K562 (cell line): Measurements from ENCODE around the gene NRP1. TPM values are rescaled to one million over a fixed set of nuclear protein-coding genes. Genes with fewer than 3 reads are reported as not detected.

Experiments used
- ATAC-seq: fragments of 200-7000 bp; cut with Tn5 transposase; 3 replicates; pipeline ENCODE4 v1.9.1; 2020; ENCODE audit warnings: moderate library complexity
- BruUV-seq: library from RNA; stranded (reverse); fragments of 400-500 nt; replicated peaks from 2 replicates; lab custom pipeline; 2021; lab: Mats Ljungman, UMichigan
- CTCF ChIA-PET: fragments of 300-600 bp; formaldehyde crosslinking; extraction: SDS; loops from one replicate; lab custom pipeline; 2021; ENCODE audit warnings: low intra/inter-chr PET ratio; lab: Yijun Ruan, JAX
- POLR2A ChIA-PET: fragments of 300-600, 350-650 bp; sonication (Branson Sonifier 250); formaldehyde crosslinking; extraction: SDS; loops from one replicate; lab custom pipeline; 2021; ENCODE audit warnings: antibody characterized with exemption, inconsistent platforms; lab: Yijun Ruan, JAX
- DNase-seq, 4 experiments: peaks; one replicate each; pipeline versions ENCODE4 v3.0.0 to v3.0.0-alpha.2; 2011 to 2018; ENCODE audit warnings: low spot score in 3 of 4, mixed read lengths in 3 of 4; ENCODE audit errors: extremely low read depth in 1 of 4
- FAIRE-seq: peaks from 2 replicates; lab custom pipeline; 2011; peaks lifted over from hg19 to GRCh38; lab: Jason Lieb, UNC
- H2AFZ ChIP-seq: 2 replicates; pipeline ENCODE4 v1.6.0; 2011; ENCODE audit warnings: low read depth, low read length, control low read depth, inconsistent platforms
- H3K27ac ChIP-seq: fragments of 200-600 bp; 3 replicates; pipeline ENCODE4 v1.8.0; 2011; ENCODE audit warnings: low read depth, mild to moderate bottlenecking, control low read depth, inconsistent platforms, low read length, moderate library complexity, mixed read lengths; ENCODE audit errors: extremely low read depth
- H3K27me3 ChIP-seq, 2 experiments: fragments of 300-600 bp in 1 of 2; 2 replicates in 1 of 2; 3 replicates in 1 of 2; pipeline versions ENCODE4 v1.6.0 to v1.8.0; 2011; ENCODE audit warnings: inconsistent platforms in 2 of 2, low read length in 2 of 2, mild to moderate bottlenecking in 1 of 2, mixed read lengths in 1 of 2, moderate library complexity in 1 of 2; ENCODE audit not compliant: control insufficient read depth in 2 of 2, insufficient read depth in 2 of 2
- H3K36me3 ChIP-seq: fragments of 300-600 bp; 3 replicates; pipeline ENCODE4 v1.8.0; 2011; ENCODE audit warnings: mild to moderate bottlenecking, low read length, inconsistent platforms; ENCODE audit not compliant: control insufficient read depth, insufficient read depth
- H3K4me1 ChIP-seq, 2 experiments: fragments of 200-600 bp in 1 of 2; replicated peaks in 1 of 2; 2 replicates in 1 of 2; 3 replicates in 1 of 2; pipeline versions ENCODE4 v1.5.1 to v1.8.0; 2011; ENCODE audit warnings: inconsistent platforms in 2 of 2, low read length in 2 of 2, mild to moderate bottlenecking in 1 of 2, mixed read lengths in 1 of 2, moderate library complexity in 1 of 2; ENCODE audit not compliant: control insufficient read depth in 2 of 2, insufficient read depth in 2 of 2
- H3K4me2 ChIP-seq: 2 replicates; pipeline ENCODE4 v1.6.1; 2011; ENCODE audit warnings: low read length, control low read depth, inconsistent platforms, mixed read lengths; ENCODE audit not compliant: insufficient read depth
- H3K4me3 ChIP-seq: fragments of 200-600 bp; sonication (generic), shearing (Covaris generic); 2 replicates; pipeline ENCODE4 v1.5.1; 2016; ENCODE audit warnings: control low read depth, inconsistent platforms
- H3K79me2 ChIP-seq: fragments of 200-600 bp; 3 replicates; pipeline ENCODE4 v1.8.0; 2011; ENCODE audit warnings: low read length, inconsistent platforms; ENCODE audit not compliant: control insufficient read depth, insufficient read depth
- H3K9ac ChIP-seq, 2 experiments: 2 replicates each; pipeline versions ENCODE4 v1.6.0 to v1.6.1; 2011; ENCODE audit warnings: low read depth in 2 of 2, low read length in 2 of 2, control low read depth in 1 of 2, inconsistent platforms in 1 of 2, mild to moderate bottlenecking in 1 of 2, mixed read lengths in 1 of 2; ENCODE audit not compliant: insufficient read depth in 1 of 2
- H3K9me1 ChIP-seq: one replicate; pipeline ENCODE4 v1.6.0; 2011; ENCODE audit warnings: inconsistent platforms, mild to moderate bottlenecking, low read length, moderate library complexity; ENCODE audit not compliant: control insufficient read depth, insufficient read depth
- H3K9me3 ChIP-seq: replicated peaks from 2 replicates; pipeline ENCODE4 v1.5.1; 2011; ENCODE audit warnings: low read depth, low read length, inconsistent platforms; ENCODE audit not compliant: control insufficient read depth, insufficient read depth
- H4K20me1 ChIP-seq: replicated peaks from 2 replicates; pipeline ENCODE4 v1.6.1; 2011; ENCODE audit warnings: low read length, inconsistent platforms, mixed read lengths; ENCODE audit not compliant: control insufficient read depth, insufficient read depth
- BRF1 ChIP-seq: IDR thresholded peaks from 3 replicates; pipeline ENCODE4 v1.6.1; 2011; ENCODE audit warnings: borderline replicate concordance, mild to moderate bottlenecking; ENCODE audit not compliant: insufficient read length; ENCODE audit errors: extremely low read depth
- CAMTA2 ChIP-seq: fragments of 250-450 bp; sonication (Bioruptor Pico); conservative IDR thresholded peaks from 2 replicates; pipeline ENCODE4 v1.5.1; 2022
- CBFA2T3 ChIP-seq: fragments of 450-650 bp; IDR thresholded peaks from 2 replicates; pipeline ENCODE4 v1.6.1; 2017
- CBX8 ChIP-seq: fragments of 200-600 bp; sonication (generic); IDR thresholded peaks from 2 replicates; pipeline ENCODE4 v1.6.1; 2012; ENCODE audit warnings: borderline replicate concordance, mixed run types, low read depth, mild to moderate bottlenecking, moderate library complexity, mixed read lengths, low read length, control low read depth, inconsistent platforms; ENCODE audit not compliant: poor library complexity, severe bottlenecking; ENCODE audit errors: extremely low read depth
- KLF1 ChIP-seq: fragments of 450-650 bp; IDR thresholded peaks from 2 replicates; pipeline ENCODE4 v1.6.1; 2016; ENCODE audit warnings: missing genetic modification characterization, missing compliant biosample characterization
- MCM2 ChIP-seq: fragments of 450-650 bp; IDR thresholded peaks from 2 replicates; pipeline ENCODE4 v1.6.1; 2017; ENCODE audit warnings: low read depth, mild to moderate bottlenecking
- MYC ChIP-seq, 2 experiments: fragments of 250-450 bp in 1 of 2; sonication (Bioruptor Pico) in 1 of 2; IDR thresholded peaks; 2 replicates each; pipeline versions ENCODE4 v1.5.1 to v1.6.1; 2012 to 2021; ENCODE audit warnings: low read depth in 2 of 2, borderline replicate concordance in 1 of 2, improper control_type of control experiment in 1 of 2, low read length in 1 of 2, mild to moderate bottlenecking in 1 of 2, moderate library complexity in 1 of 2
- NFE2L1 ChIP-seq: fragments of 450-650 bp; IDR thresholded peaks from 2 replicates; pipeline ENCODE4 v1.6.1; 2016; ENCODE audit warnings: missing genetic modification characterization, low read depth, mild to moderate bottlenecking, missing compliant biosample characterization, moderate library complexity, borderline replicate concordance
- NR2C2 ChIP-seq, 2 experiments: fragments of 200-800 bp in 1 of 2; sonication (Bioruptor generic) in 1 of 2; sonication (generic) in 1 of 2; formaldehyde crosslinking in 1 of 2; IDR thresholded peaks; 2 replicates each; pipeline versions ENCODE4 v1.6.1 to v1.8.0; 2016 to 2022; ENCODE audit warnings: mild to moderate bottlenecking in 1 of 2, missing compliant biosample characterization in 1 of 2, missing genetic modification characterization in 1 of 2, missing genetic modification reagents in 1 of 2
- RFX7 ChIP-seq: fragments of 250-450 bp; sonication (Bioruptor Pico); IDR thresholded peaks from 2 replicates; pipeline ENCODE4 v1.5.1; 2021; ENCODE audit warnings: mild to moderate bottlenecking
- WGBS: fragments of 100-300 bp; shearing (Covaris generic); methylation state at CpG from one replicate; pipeline ENCODE4 v1.1.6; 2016; ENCODE audit warnings: low coverage, mixed read lengths; ENCODE audit not compliant: insufficient coverage; ENCODE audit errors: missing lambda C conversion rate; 5-methylcytosine and 5-hydroxymethylcytosine counted together
- in situ Hi-C: fragments of 300-500 bp; cut with MboI; formaldehyde crosslinking; loops from 4 replicates; pipeline ENCODE4 v1.15.0; 2018; ENCODE audit warnings: inconsistent platforms, mixed read lengths
- intact Hi-C: fragments of 100-400 bp; cut with micrococcal nuclease; formaldehyde crosslinking; loops from 2 replicates; pipeline ENCODE4 v1.14.2; 2022
- polyA plus RNA-seq, 8 experiments: library from polyadenylated mRNA; depleted of rRNA in 4 of 8; stranded (reverse) in 5 of 8; unstranded in 3 of 8; fragments of >200 nt; fragmentation: Nextera tagmentation in 2 of 8; fragmentation: Illumina TruSeq in 1 of 8; extraction: Ambion mirVana in 2 of 8; extraction: Trizol in 1 of 8; gene quantifications; 2 replicates each; pipeline versions ENCODE4 v1.2.1 to v1.2.3, GENCODE V29; 2011 to 2014; ENCODE audit warnings: inconsistent platforms in 1 of 8, missing spikeins in 1 of 8
- total RNA-seq, 7 experiments: library from RNA; depleted of rRNA in 6 of 7; stranded (reverse); fragments of >200 nt in 6 of 7; fragmentation: Illumina TruSeq in 2 of 7; extraction: Trizol in 2 of 7; gene quantifications; 2 replicates each; pipeline versions ENCODE4 v1.2.1 to v1.2.3, GENCODE V29; 2011 to 2021; ENCODE audit warnings: low replicate concordance in 1 of 7
- TF ChIP-seq, protein P1 (sequence below): fragments of 450-650 bp; IDR thresholded peaks from 2 replicates; pipeline ENCODE4 v1.6.1; 2014; ENCODE audit warnings: low read depth, mild to moderate bottlenecking, moderate library complexity, borderline replicate concordance
- TF ChIP-seq, protein P2 (sequence below): fragments of 250-450 bp; sonication (Bioruptor Pico); IDR thresholded peaks from 2 replicates; pipeline ENCODE4 v1.5.0; 2021; ENCODE audit warnings: mild to moderate bottlenecking, moderate library complexity

NRP1 gene
- total and polyA plus RNA-seq, 9 of the 15 experiments (the other 6 are each of a cell fraction or from before 2014, with no cell fraction given), result 0.01 to 0.38 (median 0.04) TPM; not detected in 5

DNA sequence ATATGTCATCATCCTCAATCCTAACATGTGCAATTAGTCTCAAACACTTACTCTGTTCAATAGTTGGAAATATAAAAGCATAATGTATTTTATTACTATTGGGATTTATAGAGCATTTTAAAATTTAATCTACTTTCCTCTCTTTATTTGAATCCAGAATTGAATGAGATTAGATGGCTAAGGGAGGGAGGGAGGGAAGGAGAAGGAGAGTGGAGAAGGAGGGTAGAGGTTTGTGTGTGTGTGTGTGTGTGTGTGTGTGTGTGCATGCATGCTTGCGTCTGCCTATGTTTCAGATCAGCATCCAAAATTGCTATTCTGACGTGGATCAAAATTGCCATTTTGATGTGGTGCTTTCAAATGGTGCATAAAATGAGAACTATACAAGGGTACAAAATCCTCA lies 90.8 kb downstream of the NRP1 start:
- Histone ChIP-seq H3K79me2 (no peaks in the 10 kb centered on the region), H3K9ac (no peak overlapping the region), H3K9me1 (no peaks in the 10 kb centered on the region), H3K27ac (no peak overlapping the region), H3K4me3 (no peak overlapping the region), H3K36me3 (no peaks in the 10 kb centered on the region), H3K4me1 (no peaks in the 10 kb centered on the region), H3K9me3 (no peaks in the 10 kb centered on the region), H2AFZ (no peak overlapping the region), H4K20me1 (no peaks in the 10 kb centered on the region), H3K27me3 (no peaks in the 10 kb centered on the region), H3K4me2 (no peak overlapping the region)
- POLR2A ChIA-PET, result interaction anchor here (0.8 kb wide), 1 partner anchor 460 kb away, joined by 3 read pairs; no protein-coding TSS in a partner anchor
- BruUV-seq, result no TSS peak
- CTCF ChIA-PET, result no interaction called here
- FAIRE-seq (no peak), ATAC-seq (no peak), DNase-seq (no peak)
- intact Hi-C loops, result no loop called here
- in situ Hi-C loops, result no loop called here
- WGBS, result 0% methylated on average over 1 of the region's 2 CpGs
- TF ChIP-seq, protein P1, sequence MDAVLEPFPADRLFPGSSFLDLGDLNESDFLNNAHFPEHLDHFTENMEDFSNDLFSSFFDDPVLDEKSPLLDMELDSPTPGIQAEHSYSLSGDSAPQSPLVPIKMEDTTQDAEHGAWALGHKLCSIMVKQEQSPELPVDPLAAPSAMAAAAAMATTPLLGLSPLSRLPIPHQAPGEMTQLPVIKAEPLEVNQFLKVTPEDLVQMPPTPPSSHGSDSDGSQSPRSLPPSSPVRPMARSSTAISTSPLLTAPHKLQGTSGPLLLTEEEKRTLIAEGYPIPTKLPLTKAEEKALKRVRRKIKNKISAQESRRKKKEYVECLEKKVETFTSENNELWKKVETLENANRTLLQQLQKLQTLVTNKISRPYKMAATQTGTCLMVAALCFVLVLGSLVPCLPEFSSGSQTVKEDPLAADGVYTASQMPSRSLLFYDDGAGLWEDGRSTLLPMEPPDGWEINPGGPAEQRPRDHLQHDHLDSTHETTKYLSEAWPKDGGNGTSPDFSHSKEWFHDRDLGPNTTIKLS, result no peak
- TF ChIP-seq NFE2L1 (tag) (no peak), KLF1 (tag) (no peak), MCM2 (no peak), BRF1 (no peak), RFX7 (CRISPR knock-in tag) (no peak), CBFA2T3 (no peak), CBX8 (no peak), NR2C2 (CRISPR knock-in tag; IDR thresholded peaks at IDR 0.05) (no peak), NR2C2 (tag; IDR thresholded peaks at IDR 0.05) (no peak), CAMTA2 (CRISPR knock-in tag) (no peak), MYC (IDR thresholded peaks at IDR 0.05; ENCODE audit: low read depth, low read length) (no peak), MYC (CRISPR knock-in tag; IDR thresholded peaks at IDR 0.05; ENCODE audit: borderline replicate concordance, low read depth) (no peak)
- TF ChIP-seq, protein P2, sequence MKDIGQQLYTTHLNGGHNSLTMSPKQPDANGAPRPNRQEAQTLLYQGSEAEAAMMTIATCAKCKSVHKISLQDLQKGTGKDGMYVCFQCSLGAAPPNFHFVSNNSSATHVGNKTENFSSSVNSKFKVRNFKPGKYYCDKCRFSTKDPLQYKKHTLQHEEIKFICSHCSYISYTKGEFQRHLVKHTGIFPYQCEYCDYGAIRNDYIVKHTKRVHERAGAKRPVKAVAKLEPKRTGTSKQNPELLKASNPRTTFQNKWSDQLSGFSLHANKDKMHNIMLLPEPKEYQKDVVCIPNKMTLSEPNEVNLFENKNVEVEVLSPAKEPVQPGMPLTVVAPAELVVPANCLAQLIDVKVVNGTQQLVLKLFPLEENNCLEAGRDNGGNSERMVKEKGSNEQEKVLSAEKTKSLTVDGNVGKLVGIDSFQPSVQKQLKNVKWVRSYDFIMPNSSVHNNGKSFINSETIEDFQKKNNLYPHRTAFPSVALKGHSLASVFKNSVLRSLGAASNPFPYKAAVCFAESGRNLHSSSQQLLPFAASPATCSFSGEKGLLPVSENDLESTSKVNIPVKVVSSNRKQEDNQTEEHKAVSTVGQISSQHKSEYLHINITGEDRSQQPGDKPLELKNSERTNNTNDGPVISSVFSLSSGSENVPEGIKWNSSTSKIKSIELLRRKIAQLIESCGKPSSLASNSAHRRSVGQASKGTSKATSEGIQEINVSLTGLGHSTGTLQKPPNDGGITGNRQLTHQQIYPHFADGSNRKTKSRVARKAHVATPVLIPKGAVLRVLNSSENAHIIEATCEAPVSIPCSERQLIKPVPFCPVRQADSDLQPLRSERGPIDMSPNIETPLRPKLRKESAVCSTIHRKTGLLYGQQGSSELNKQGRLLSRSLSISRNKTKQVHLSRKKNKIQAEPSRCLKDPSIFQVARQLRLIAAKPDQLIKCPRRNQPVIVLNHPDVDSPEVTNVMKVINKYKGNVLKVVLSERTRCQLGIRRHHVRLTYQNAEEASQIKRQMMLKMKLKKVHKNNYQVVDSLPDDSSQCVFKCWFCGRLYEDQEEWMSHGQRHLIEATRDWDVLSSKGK (CRISPR knock-in tag), result no peak
